Left cardiac atrium (tissue), 4 donors: ENCODE data around the gene EPHA4. TPM values are rescaled to one million over a fixed set of nuclear protein-coding genes. Genes with fewer than 3 reads are reported as not detected.

Experiments used
- ATAC-seq, 2 donors: fragments of 200-7000 bp; cut with Tn5 transposase; one replicate each; pipeline ENCODE4 v1.9.1; 2020; ENCODE audit warnings: mild to moderate bottlenecking in 2 of 2, moderate library complexity in 2 of 2
- DNase-seq: peaks from one replicate; pipeline ENCODE4 v3.0.0-alpha.2; 2020
- intact Hi-C, 2 donors: fragments of 100-400 bp; cut with DNase I; formaldehyde crosslinking; loops; one replicate each; pipeline versions ENCODE4 v1.14.1 to v1.15.1; 2022 to 2023
- total RNA-seq, 2 donors: library from RNA; stranded (reverse); fragmentation: NEBNext Ultra II Directional; extraction: Animal tissue kit (Norgen Biotek cat#: 25700); gene quantifications; one replicate each; pipeline ENCODE4 v1.2.1, GENCODE V29; 2021
- donor health status: DM: no; HTN: yes; CAD: no.
- donor health status: DM: no; HTN: yes; CAD: no; lungs with severe emphysema.
- donor health status: DM: yes; HTN: yes; CAD: no.
- donor health status: Dilated cardiomyopathy.

The EPHA4 gene
- total RNA-seq, 2 donors from 2014 or later: 55.8 to 84.1 TPM

DNA sequence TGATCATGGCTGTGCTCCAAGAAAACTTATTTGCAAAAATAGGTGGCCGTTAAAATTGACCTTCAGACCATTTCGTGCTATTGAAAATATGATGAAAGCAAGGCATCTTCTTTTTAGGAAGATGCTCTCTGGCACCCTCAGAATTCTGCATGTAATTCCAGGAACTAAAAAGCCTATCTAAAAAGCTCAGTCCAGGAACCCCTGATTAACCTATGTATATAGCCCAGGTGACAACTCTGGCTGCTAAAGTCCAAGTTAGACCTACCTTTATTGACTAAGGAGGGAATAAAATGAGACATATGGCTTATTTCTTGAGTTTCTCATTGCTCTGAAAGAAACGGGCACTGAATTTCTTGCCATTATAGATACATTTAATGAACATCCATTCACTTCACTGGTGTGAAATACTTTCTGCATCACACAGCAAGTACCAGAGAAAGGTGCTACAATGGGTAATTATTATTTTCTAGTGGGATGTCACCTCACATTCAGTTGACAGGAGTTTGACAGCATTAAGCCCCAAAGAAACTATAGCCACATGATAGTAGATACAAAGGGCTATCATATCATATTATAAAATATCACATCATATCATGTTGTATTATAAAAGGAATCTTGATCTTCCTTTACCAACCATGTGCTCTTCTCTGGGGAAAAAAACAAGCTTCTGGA is 83.8 kb downstream of the EPHA4 start:
- intact Hi-C loops: no loop called here
- ATAC-seq (no peak), DNase-seq (no peak)

DNA sequence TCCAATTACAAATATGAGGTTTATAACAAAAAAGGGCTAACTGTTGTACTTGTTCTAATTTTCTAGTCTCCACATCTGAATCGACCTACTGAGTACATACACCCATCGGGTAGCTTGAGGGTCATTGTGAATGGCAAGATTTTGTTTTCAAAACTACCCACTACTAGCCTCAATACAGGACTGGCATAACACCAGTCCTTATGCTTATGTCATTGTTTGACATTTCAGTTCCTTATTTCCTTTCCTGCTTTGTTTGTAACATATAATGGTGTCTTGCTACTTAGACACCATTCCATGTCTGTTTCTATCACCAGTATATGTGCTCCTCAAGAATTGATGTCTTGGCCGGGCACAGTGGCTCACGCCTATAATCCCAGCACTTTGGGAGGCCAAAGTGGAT is 86.0 kb downstream of the EPHA4 start:
- intact Hi-C loops: no loop called here
- DNase-seq (no peak), ATAC-seq (no peak)

DNA sequence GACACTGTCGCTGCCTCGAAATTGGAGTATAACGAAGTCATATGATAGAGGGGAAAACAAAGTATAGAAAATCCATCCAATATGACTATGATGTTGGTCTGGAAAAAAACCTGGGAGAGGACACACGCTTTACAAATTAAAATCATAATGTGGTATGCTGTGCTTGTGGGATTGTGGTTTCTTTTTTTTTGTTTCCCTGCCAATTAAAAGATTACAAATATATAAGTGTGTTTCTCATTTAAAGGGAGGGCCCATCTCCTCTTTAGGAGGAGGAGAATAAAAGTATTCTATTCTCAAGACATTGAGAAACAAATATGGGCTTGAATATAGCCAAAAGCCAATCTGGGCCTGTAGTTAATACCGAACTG is 86.6 kb downstream of the EPHA4 start:
- DNase-seq (no peak), ATAC-seq (no peak)
- intact Hi-C loops: no loop called here

DNA sequence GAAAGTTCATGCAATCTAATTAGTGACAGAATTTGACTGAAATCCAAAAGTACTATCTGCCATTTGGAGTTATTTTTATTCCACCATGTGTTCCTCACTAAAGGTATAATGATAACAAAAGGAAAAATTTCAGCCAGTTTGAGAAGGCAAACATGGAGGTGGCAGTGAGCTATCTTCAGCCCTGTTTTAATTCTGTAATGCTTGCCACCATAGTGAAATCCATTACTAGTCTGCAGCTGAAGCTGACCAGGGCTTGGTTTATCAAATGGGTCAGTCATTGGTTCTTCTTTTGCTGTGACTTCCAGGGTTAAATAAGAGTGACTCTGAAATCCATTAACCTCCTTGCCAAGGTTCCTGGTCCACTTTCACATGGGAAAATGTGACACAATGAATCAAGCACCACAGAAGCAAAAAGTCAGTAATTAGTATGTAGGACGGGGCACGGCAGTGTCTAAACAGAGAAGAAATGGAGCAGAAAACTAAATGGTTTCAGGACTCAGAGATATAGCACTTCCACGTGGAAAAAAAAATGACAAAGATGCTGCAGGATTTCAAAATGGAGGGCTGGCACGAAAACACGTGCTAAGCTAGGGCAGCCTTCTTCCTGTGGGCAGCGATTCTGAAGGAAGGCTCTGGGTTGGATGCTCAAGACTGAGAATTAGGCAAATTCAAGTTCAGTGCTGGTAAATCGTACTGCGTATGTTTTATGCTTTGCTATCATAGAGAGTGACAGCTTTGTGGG is 87.2 kb downstream of the EPHA4 start:
- intact Hi-C loops: no loop called here
- no peak for ATAC-seq
- DNase-seq: no peak

DNA sequence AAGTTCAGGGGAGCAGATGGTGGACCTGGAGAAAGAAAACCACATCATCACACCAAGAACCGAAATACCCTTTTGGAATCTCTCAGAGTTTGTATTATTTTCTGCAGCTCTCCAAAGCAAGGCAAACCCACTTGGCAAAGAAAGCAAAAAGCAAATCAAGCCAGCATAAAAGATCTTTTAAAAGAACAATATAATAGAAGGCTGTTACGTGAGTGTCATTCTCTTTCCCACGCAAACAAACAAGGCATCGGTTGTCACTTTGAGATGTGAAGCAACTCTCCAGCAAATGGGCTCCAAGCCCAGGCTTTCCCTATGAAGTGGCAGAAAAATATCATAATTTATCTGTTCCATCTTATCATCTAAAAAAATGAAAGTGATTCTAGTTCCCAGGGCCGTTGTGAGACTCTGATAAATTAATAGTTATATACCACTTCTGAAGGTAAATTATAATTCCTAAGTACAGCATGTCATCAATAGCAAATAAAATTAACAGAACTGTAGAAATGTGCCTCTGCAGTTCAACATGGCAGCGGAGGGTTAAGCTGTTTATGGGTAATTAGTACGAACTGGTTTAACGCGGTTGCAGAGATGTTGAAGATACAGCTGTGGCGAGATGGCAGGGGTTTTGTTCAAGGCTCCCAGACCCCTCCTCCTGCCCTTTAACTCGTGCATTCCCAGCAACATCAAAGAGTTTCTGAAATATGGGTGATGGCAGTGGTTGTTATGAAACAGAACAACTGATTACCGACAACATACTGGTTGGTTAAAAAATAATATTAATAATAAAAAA is 89.2 kb downstream of the EPHA4 start:
- no peak for DNase-seq
- no peak for ATAC-seq
- intact Hi-C loops: no loop called here

DNA sequence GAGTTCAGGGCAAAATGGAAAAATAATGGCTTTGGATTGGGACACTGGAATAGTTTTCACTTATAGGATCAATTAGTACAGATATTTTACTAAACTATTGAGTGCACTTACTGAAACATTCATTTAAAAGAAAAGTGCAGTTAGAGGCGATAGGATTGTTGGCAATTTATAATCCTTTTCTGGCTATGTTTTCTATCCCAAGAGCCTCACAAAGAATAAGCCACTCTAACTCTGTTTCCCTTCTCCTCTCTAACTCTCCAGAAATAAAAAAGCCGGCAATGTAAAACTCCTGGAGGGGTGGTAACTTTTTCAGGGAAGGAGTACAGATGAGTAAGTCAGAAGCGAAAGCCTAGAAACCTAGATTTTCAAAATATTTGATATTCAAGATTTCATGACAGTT is 91.3 kb downstream of the EPHA4 start:
- intact Hi-C loops: no loop called here
- DNase-seq (no peak), ATAC-seq (no peak)

DNA sequence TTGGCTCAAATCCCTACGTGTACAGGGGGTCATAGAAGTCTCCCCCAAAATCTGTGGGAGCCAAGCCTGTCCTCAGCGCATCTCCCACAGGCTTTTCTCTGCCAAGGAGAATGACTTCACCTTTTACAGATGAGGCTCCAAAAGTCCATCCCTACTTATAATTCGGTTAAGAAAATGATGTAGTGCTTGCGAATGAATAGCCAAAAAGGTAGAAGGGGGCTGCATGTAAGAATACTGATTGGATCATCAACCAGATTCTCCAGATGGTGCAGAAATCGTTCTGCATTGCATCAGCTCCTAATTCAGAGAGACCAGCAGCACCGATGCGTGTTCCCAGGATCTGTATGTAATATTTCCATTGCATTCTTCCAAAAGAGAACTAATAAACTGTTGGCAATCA is 91.9 kb downstream of the EPHA4 start:
- ATAC-seq (no peak), DNase-seq (no peak)
- intact Hi-C loops: no loop called here

DNA sequence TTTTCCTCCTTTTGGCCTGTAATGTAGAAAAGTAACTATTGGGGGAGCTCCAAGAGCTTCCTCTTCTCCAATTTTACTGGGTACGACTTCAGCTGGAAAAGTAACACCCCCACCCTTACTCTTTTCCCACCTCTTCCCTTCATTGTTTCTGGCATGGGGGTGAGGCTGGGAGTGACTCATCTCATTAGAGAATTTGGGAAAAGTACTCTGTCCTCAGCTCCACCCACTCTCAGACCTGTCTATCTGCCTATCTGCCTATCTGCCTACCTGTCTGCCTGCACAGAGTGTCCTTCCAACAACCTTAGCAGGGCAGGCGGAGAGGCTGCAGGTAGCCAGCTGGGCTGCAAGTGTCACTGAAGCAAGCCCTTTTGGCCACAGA is 93.6 kb downstream of the EPHA4 start:
- ATAC-seq: peak in 1 of 2 donors; percentile 58
- intact Hi-C loops: no loop called here
- no peak for DNase-seq

DNA sequence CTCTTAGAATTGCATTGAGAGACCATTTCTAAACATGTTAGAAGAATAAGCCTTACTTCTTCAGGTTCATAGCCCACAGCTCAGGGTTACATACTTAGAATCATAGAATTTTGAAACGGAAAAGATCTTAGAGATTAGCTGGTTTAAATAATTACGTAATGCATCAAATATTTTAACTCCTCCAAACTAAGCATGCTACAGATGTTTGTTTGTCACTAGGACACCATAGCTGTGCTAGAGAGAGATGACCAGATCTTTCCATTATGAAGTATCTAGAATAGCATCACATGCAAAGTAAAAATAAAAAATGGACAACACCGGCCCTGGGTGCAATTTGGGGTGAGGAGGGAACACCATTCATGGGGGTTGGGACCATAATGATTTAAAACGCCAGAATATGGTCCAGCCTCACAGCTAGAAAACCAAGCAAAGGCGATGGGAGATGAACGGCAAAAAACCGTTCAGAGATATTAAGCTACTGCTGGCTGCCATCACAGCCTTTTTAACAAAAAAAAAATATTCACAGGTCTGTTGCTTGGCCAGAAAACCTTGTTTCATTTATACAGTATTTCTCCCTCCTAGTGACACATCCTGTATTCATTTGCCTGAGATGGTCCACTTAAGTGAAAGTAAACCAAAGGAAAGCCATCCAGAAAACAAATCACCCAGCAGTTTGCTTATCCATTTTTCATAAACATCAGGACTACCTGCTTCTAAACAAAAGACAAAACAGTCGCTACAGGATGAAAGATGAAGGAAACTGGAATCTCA is 94.2 kb downstream of the EPHA4 start:
- ATAC-seq (no peak), DNase-seq (no peak)
- intact Hi-C loops: no loop called here

DNA sequence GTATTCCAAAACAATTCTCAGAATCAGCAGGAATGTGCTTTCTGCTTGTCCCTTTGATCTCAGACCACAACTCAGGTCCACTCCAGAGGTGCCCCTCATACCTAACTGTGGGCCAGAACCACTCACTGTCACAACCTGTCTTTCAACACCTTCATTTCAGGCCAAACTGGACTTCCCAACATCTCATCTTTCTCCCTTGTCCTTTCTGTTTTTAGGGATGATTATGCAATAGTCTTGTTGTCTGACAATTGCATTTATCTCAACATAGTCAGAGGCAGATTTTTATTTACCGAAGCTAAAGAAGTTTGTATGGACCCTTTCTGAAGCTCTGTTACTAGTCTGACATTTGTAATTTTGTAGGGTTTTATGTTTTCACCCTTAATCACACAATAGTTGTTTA is 95.9 kb downstream of the EPHA4 start:
- intact Hi-C loops: no loop called here
- no peak for DNase-seq
- ATAC-seq: no peak

DNA sequence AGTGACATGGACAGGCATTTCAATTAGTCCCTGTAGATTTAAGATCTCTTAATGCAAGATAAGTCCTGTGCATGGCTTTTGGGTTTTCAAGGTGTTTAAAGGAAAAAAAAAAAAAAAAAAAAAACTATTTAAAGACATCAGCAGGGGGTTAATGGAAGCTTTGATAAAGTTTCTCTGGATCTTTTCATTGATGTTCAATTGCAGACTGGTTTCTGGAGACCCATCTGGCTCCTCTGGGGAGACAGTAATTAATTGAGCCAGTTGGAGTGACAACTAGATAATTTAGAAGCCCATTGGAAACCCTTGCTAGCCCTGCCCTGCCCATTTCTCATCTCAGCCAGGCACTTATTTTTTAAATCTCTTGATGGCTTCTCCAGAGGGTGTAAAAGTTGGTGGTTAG is 98.7 kb downstream of the EPHA4 start:
- no peak for DNase-seq

DNA sequence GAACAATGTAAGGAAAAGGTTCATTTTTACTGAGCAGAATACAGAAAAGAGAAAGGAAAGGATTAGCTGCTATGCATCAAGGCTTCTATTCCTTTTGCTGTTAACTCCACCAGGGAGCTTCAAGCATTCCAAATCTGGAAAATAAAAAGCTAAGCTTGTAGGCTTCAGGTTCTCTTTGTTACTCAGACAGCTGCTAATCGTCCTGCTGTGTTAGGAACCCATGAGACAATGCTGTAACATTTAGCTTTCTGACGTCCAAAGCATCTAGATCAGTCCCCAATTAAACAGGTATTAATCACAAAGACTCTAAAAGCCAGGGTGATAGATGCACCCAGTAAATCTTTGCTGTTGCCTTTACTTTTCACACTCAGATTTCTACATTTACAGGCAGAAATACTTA is 103.8 kb downstream of the EPHA4 start:
- DNase-seq: no peak
- no peak for ATAC-seq
- intact Hi-C loops: no loop called here

More for the DNA sequence above, 98.7 kb downstream of the EPHA4 start:
- ATAC-seq: no peak
- intact Hi-C loops: no loop called here

DNA sequence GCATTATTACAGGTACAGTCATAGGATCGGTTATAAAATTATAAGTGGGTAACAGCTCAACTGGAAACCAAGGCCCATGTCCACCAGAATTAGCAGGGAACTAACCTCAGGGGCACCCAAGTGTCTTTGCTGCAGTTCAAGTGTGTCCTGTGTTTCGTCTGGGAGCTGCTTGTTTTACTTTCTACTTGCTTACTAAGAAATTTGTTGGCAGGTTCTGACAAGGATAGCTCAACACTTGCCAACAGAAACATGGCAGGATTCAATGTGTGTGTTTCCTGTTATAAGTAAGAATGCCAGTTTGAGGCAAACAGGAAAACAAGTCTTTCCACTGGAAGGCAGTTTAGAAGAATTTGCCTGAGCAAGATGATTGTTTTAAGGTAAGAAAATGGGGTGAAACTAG is 104.5 kb downstream of the EPHA4 start:
- intact Hi-C loops: no loop called here
- ATAC-seq: peak; percentile 53 to 67
- DNase-seq: no peak

DNA sequence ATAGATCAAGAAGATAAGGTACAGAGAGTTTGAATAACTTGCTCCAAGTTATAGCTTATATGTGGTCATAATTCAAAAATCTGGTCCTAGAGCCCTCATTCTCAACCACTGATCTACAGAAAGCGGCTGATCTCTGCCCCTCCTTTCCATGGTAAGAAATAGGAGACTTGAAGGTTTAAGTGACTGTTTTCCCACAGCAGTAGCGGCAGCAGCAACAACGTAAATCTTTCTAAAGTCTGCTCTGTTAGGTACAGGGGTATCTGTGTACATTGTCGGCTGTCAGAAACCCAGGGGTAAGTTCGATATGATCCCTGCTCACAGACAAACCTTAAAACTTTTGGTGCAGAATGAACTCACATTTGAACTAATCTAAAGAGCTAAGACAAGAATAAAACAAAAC is 105.4 kb downstream of the EPHA4 start:
- DNase-seq: no peak
- intact Hi-C loops: no loop called here
- no peak for ATAC-seq

DNA sequence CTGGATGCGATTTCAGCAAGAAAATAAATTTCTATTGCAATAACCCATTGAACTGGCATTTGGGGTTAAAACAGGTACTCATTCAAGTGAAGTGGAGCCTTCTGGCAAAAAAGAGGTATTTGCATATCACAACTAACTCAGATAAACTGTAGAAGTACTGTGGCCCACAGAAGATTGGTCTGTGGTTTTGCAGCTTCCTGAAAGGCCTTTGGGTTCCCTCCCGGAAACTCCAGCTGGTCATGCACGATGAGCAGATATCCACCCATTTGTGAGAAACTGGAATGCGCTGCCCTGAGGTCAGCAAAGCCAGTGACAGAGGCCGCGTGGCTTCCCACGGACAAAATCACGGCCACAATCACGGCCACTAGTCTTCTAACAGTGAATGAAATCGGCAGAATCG is 106.3 kb downstream of the EPHA4 start:
- intact Hi-C loops: no loop called here
- ATAC-seq: peak in 1 of 2 donors; percentile 17

DNA sequence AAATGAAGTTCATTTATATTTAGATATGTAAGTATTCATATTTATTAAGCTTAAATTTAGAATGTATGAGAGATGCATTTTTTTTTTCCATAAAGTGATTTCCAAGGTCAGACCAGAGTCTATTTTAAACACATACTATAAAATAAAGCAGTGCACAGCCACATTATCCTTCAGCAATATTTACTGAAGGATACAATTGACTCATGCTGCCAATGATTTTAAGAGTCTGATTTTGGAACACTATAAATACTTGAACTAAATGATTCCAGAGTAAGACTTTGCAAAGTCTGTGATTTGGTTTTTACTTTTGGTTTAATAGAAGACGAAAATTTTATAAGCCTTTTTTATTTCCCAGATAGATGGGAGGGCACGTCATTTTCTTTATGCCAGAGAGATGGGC is 107.1 kb downstream of the EPHA4 start:
- DNase-seq (no peak), ATAC-seq (no peak)
- intact Hi-C loops: no loop called here

More for the DNA sequence above, 106.3 kb downstream of the EPHA4 start:
- DNase-seq: peak; percentile 25

DNA sequence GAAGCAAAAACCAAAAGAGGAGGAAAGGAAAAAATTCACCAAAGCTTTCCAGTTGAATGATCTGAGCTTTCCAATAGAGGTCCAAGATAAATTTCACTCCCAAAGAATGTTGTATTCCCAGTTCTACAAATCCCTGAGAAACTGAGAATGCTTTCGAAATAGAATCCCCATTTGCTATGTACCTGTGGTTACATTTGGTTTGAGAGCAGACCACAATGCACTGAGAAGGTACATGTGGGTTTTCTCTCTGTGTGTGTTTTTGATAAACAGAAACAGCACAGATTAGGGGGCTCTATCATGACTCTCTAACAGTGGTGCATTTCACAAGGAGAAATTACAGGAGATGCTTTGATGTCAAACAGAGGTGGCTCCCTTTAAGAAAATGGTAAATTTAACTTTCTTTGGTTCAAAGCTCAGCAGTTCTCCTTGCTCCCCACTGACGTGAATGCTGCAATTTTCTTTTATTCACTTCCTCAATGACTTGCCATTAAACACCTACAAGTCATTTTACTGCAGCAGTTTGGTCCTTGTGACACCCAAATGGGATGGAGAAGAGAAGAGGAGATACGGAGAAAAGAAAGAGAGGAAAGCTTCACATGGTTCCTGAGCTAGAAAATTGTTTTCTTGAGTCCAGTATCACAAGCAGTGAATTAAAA is 108.7 kb downstream of the EPHA4 start:
- ATAC-seq (no peak), DNase-seq (no peak)
- intact Hi-C loops: no loop called here

DNA sequence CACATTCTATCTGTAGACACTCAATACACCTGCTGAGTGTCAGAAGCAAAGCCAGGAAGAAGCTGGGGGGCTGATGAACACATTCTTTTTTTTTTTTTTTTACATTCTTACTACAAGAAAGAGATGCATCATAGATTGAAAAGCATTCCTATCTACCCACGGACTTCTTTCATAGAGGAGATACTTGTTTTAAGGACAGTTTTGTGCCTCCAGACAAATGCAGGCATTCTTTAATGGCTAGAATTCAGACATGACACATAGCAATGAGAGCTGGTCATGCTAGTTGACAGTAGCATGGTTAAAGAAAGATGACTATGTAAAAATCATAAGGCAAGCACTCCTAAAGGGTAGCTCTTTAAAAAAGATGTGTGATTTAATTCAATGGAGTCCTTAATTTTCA is 110.2 kb downstream of the EPHA4 start:
- DNase-seq (no peak), ATAC-seq (no peak)
- intact Hi-C loops: no loop called here

DNA sequence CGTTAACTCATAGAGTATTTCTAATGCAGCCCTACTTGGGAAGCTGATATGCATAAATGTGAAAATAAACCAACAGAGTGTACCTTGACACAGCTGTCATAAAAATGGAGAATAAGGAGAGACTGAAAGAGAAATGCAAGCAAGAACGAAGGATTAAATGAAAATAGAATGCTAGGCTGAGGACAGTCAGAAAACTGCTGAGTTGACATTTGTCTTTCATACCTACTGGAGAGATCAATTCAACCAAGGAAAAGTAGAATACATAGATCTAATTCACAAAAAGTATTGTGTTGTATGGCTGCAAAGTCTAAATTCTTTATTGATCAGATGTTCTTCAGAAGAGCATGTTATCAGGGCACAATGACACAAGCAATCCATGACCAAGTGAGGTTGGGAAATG is 112.0 kb downstream of the EPHA4 start:
- ATAC-seq (no peak), DNase-seq (no peak)
- intact Hi-C loops: no loop called here
